Neuronal stem cell (in vitro differentiated cells): ENCODE measurements around the gene NUDT3.

Experiments
- small RNA-seq: library from polyadenylated mRNA; stranded (forward); fragments of <200 nt; extraction: miRNeasy Mini kit (QIAGEN cat#:217004); gene quantifications from one replicate; pipeline ENCODE3, GENCODE V24; 2013; ENCODE audit not compliant: insufficient read depth

The NUDT3 gene

Small RNA genes lying within 50 kb of the gene (small RNA-seq; reads per million reads assigned to genes)
- 2.4 reads per million for gene MIR6835
